GM23338 (cell line): Measurements from ENCODE around the gene TCTN3.

Experiments used
- EZH2 ChIP-seq: fragments of 200-600 bp; sonication (generic); IDR thresholded peaks from one replicate; pipeline ENCODE4 v1.8.0; 2017; ENCODE audit warnings: antibody characterized with exemption, mild to moderate bottlenecking, low read depth; ENCODE audit not compliant: unreplicated experiment
- EZH2phosphoT487 ChIP-seq: fragments of 200-600 bp; sonication (generic); IDR thresholded peaks from one replicate; pipeline ENCODE4 v1.8.1; 2018; ENCODE audit warnings: antibody characterized with exemption; ENCODE audit not compliant: unreplicated experiment
- POLR2AphosphoS5 ChIP-seq: IDR thresholded peaks from 2 replicates; pipeline ENCODE4 v1.6.1; 2016; ENCODE audit warnings: antibody characterized with exemption, low read depth
- TF ChIP-seq, protein P1 (sequence below), 2 experiments: fragments of 200-600 bp in 1 of 2; sonication (generic) in 1 of 2; conservative IDR thresholded peaks; 2 replicates each; pipeline versions ENCODE4 v1.5.1 to v1.6.1; 2016 to 2017; ENCODE audit warnings: antibody characterized with exemption in 2 of 2, low read depth in 2 of 2, mild to moderate bottlenecking in 2 of 2, moderate library complexity in 1 of 2
- TF ChIP-seq, protein P2 (sequence below): IDR thresholded peaks from one replicate; pipeline ENCODE4 v1.6.1; 2018; ENCODE audit warnings: antibody characterized with exemption; ENCODE audit not compliant: unreplicated experiment

GRCh38 chr10:95697429-95697828, 3.7 kb upstream of the TCTN3 start:
- no peak for TF ChIP-seq EZH2
- TF ChIP-seq POLR2AphosphoS5 = no peak
- TF ChIP-seq, protein P1, sequence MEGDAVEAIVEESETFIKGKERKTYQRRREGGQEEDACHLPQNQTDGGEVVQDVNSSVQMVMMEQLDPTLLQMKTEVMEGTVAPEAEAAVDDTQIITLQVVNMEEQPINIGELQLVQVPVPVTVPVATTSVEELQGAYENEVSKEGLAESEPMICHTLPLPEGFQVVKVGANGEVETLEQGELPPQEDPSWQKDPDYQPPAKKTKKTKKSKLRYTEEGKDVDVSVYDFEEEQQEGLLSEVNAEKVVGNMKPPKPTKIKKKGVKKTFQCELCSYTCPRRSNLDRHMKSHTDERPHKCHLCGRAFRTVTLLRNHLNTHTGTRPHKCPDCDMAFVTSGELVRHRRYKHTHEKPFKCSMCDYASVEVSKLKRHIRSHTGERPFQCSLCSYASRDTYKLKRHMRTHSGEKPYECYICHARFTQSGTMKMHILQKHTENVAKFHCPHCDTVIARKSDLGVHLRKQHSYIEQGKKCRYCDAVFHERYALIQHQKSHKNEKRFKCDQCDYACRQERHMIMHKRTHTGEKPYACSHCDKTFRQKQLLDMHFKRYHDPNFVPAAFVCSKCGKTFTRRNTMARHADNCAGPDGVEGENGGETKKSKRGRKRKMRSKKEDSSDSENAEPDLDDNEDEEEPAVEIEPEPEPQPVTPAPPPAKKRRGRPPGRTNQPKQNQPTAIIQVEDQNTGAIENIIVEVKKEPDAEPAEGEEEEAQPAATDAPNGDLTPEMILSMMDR (conservative IDR thresholded peaks at IDR 0.05; ENCODE audit: low read depth in 2 of 2) = no peak
- TF ChIP-seq, protein P2, sequence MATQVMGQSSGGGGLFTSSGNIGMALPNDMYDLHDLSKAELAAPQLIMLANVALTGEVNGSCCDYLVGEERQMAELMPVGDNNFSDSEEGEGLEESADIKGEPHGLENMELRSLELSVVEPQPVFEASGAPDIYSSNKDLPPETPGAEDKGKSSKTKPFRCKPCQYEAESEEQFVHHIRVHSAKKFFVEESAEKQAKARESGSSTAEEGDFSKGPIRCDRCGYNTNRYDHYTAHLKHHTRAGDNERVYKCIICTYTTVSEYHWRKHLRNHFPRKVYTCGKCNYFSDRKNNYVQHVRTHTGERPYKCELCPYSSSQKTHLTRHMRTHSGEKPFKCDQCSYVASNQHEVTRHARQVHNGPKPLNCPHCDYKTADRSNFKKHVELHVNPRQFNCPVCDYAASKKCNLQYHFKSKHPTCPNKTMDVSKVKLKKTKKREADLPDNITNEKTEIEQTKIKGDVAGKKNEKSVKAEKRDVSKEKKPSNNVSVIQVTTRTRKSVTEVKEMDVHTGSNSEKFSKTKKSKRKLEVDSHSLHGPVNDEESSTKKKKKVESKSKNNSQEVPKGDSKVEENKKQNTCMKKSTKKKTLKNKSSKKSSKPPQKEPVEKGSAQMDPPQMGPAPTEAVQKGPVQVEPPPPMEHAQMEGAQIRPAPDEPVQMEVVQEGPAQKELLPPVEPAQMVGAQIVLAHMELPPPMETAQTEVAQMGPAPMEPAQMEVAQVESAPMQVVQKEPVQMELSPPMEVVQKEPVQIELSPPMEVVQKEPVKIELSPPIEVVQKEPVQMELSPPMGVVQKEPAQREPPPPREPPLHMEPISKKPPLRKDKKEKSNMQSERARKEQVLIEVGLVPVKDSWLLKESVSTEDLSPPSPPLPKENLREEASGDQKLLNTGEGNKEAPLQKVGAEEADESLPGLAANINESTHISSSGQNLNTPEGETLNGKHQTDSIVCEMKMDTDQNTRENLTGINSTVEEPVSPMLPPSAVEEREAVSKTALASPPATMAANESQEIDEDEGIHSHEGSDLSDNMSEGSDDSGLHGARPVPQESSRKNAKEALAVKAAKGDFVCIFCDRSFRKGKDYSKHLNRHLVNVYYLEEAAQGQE = no peak
- no peak for TF ChIP-seq EZH2phosphoT487
